Activated CD4-positive, alpha-beta T cell treated with anti-CD3 and anti-CD28 coated beads, Interleukin-2, amount 10 ng/mL, durations not matched to agents 24 days and 14 days (primary cell): Measurements from ENCODE around the gene RDH16. TPM values are rescaled to one million over a fixed set of nuclear protein-coding genes. Genes with fewer than 3 reads are reported as not detected.

Source experiments
- DNase-seq: peaks from one replicate; pipeline ENCODE4 v3.0.0; 2022
- H3K27ac Mint-ChIP-seq: one replicate; pipeline ENCODE4 v1.8.0; 2022; ENCODE audit warnings: mild to moderate bottlenecking, mixed read lengths
- H3K27me3 Mint-ChIP-seq: one replicate; pipeline ENCODE4 v1.8.0; 2022; ENCODE audit warnings: mixed read lengths
- H3K36me3 Mint-ChIP-seq: one replicate; pipeline ENCODE4 v1.8.0; 2022; ENCODE audit warnings: low read depth, mild to moderate bottlenecking, mixed read lengths
- H3K4me1 Mint-ChIP-seq: one replicate; pipeline ENCODE4 v1.8.0; 2021; ENCODE audit warnings: mixed read lengths
- H3K4me3 Mint-ChIP-seq: one replicate; pipeline ENCODE4 v1.8.0; 2022; ENCODE audit warnings: mild to moderate bottlenecking, moderate library complexity, mixed read lengths
- H3K9me3 Mint-ChIP-seq: one replicate; pipeline ENCODE4 v1.8.0; 2021; ENCODE audit warnings: mixed read lengths
- intact Hi-C: fragments of 100-400 bp; cut with micrococcal nuclease; formaldehyde crosslinking; loops from one replicate; pipeline ENCODE4 v1.15.1; 2023
- total RNA-seq: library from RNA; stranded (reverse); gene quantifications from 2 replicates; pipeline ENCODE4 v1.2.3, GENCODE V29; 2022

Gene RDH16
- total RNA-seq, 1 donor from 2014 or later: 0.42 TPM

DNA sequence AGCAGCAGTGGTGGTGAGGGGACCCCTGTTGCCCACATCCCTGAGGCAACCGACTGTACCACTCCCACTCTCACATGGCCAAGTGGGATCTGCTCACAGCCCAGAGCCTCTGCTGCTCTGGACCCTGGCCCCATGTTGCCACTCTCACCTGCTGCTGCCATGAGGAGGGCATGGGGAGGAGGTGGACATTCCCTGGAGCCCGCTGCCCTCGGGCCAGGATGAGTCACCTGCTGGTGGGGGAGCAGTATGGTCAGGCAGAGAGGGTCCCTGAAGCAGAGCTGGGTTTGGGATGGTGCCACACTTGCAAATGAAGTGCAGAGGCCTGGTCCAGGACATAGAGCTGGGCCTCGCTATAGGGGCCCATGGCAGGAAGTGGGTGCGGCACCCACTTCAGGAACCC, 49.3 kb downstream of the RDH16 start:
- Mint-ChIP-seq H3K4me3 (no peak overlapping the region), H3K27ac (no peak overlapping the region), H3K9me3 (peaks cover 30% of the 10 kb centered on the region), H3K36me3 (no peaks in the 10 kb centered on the region), H3K4me1 (no peaks in the 10 kb centered on the region), H3K27me3 (peaks cover 2% of the 10 kb centered on the region)
- intact Hi-C loops: no loop called here
- DNase-seq: no peak

DNA sequence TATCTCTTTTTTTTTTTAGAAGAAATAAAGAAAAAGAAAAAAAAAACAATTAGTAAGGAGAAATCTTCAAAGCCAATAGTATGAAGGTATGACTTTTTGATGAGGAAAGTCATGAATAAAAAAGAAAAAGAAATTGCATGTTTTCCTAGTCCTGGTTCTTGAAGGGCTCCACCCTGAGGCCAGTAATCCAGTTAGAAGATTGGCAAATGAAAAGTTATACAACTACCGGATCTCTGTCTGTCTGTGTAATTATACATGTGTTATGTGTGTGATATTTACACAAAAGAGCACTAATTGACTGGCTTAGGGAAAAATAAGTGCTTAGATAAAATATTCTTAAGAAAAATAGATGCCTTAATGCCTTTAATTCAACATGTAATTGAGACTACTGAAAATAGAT, 51.6 kb downstream of the RDH16 start:
- Mint-ChIP-seq H3K36me3 (no peaks in the 10 kb centered on the region), H3K4me1 (no peaks in the 10 kb centered on the region)
- intact Hi-C loops: no loop called here

GRCh38 chr12:56903374-56903773, 54.0 kb downstream of the RDH16 start:
- intact Hi-C loops: no loop called here
- peaks cover 2% of the 10 kb centered on the region for H3K27me3 Mint-ChIP-seq
- H3K9me3 Mint-ChIP-seq: peaks cover 24% of the 10 kb centered on the region
- H3K4me3 Mint-ChIP-seq: no peak overlapping the region
- no peaks in the 10 kb centered on the region for H3K36me3 Mint-ChIP-seq
- H3K4me1 Mint-ChIP-seq: no peaks in the 10 kb centered on the region
- DNase-seq: no peak
- no peak overlapping the region for H3K27ac Mint-ChIP-seq

More for the DNA sequence above, 51.6 kb downstream of the RDH16 start:
- Mint-ChIP-seq H3K27me3 (peaks cover 2% of the 10 kb centered on the region), H3K9me3 (peaks cover 36% of the 10 kb centered on the region), H3K4me3 (no peak overlapping the region), H3K27ac (no peak overlapping the region)
- DNase-seq: no peak

Other genes starting within 250 kb of the RDH16 start
- gene NACA, start 232.3 kb downstream of the RDH16 start, total RNA-seq: 1,041 and 1,057 TPM in 2 replicates
- gene PRIM1, start 205.3 kb downstream of the RDH16 start, total RNA-seq: 69.2 and 74.0 TPM in 2 replicates
- gene HSD17B6, start 194.3 kb downstream of the RDH16 start, total RNA-seq: 1.3 and 2.4 TPM in 2 replicates
- not detected in 2 replicates for gene SDR9C7, start 23.2 kb downstream of the RDH16 start, total RNA-seq
- 11.0 TPM in 2 replicates for gene ZBTB39, start 48.9 kb upstream of the RDH16 start, total RNA-seq
- gene TAC3, start 58.9 kb upstream of the RDH16 start, total RNA-seq: 0.57 TPM in 1 of 2 replicates, not detected in the other
- 1.7 TPM in 2 replicates for gene MYO1A, start 92.5 kb upstream of the RDH16 start, total RNA-seq
- 77.0 and 80.6 TPM in 2 replicates for gene NEMP1, start 121.2 kb upstream of the RDH16 start, total RNA-seq
- 70.5 and 76.7 TPM in 2 replicates for gene NAB2, start 131.5 kb upstream of the RDH16 start, total RNA-seq
- gene STAT6, start 153.8 kb upstream of the RDH16 start, total RNA-seq: 304 and 319 TPM in 2 replicates
- gene LRP1, start 170.9 kb upstream of the RDH16 start, total RNA-seq: 0.28 and 0.93 TPM in 2 replicates
- not detected in 2 replicates for gene LRP1-AS, start 190.0 kb upstream of the RDH16 start, total RNA-seq